ENCODE data around the gene FAM186B. TPM values are rescaled to one million over a fixed set of nuclear protein-coding genes. Genes with fewer than 3 reads are reported as not detected.

The FAM186B gene
- total and polyA plus RNA-seq, 9 donors = 0.11 to 1.5 (median 0.73) TPM

- no peaks in the 10 kb centered on the region for H3K36me3 ChIP-seq
- no peak for DNase-seq
- no peak overlapping the region for H3K4me3 ChIP-seq
- WGBS, 3 donors = 87 to 88% (median 88%) methylated on average over 13 of the region's 13 CpGs
- no peaks in the 10 kb centered on the region for H3K27me3 ChIP-seq
- intact Hi-C loops (cut with DNase I) = no loop called here
- H3K4me1 ChIP-seq (ENCODE audit: insufficient read depth) = peaks cover 8% of the 10 kb centered on the region
- H3K9me3 ChIP-seq = no peaks in the 10 kb centered on the region
- TF ChIP-seq POLR2A (IDR thresholded peaks at IDR 0.05) = no peak
- TF ChIP-seq EP300 (IDR thresholded peaks at IDR 0.05) = no peak
- TF ChIP-seq CTCF (IDR thresholded peaks at IDR 0.05) = no peak
- H3K27ac ChIP-seq = no peak overlapping the region
Observed at GRCh38 chr12:49578471-49579112, 26.8 kb downstream of the FAM186B start.

GRCh38 chr12:49577589-49578315 lies 27.7 kb downstream of the FAM186B start:
- H3K27me3 ChIP-seq = no peaks in the 10 kb centered on the region
- peaks cover 5% of the 10 kb centered on the region for H3K4me1 ChIP-seq (ENCODE audit: insufficient read depth)
- intact Hi-C loops (cut with DNase I) = no loop called here
- TF ChIP-seq CTCF (IDR thresholded peaks at IDR 0.05) (no peak), EP300 (IDR thresholded peaks at IDR 0.05) (no peak), POLR2A (IDR thresholded peaks at IDR 0.05) (no peak)
- no peaks in the 10 kb centered on the region for H3K9me3 ChIP-seq
- H3K36me3 ChIP-seq = no peaks in the 10 kb centered on the region
- no peak for DNase-seq
- 70 to 78% (median 73%) methylated on average over 9 of the region's 9 CpGs for WGBS, 3 donors
- no peak overlapping the region for H3K27ac ChIP-seq
- H3K4me3 ChIP-seq = no peak overlapping the region

GRCh38 chr12:49568442-49569162 lies 36.8 kb downstream of the FAM186B start:
- Histone ChIP-seq H3K27me3 (no peaks in the 10 kb centered on the region), H3K36me3 (no peaks in the 10 kb centered on the region), H3K4me1 (ENCODE audit: insufficient read depth) (peaks cover 8% of the 10 kb centered on the region), H3K27ac (peak overlapping the region in 1 of 2 donors; percentile 81), H3K9me3 (no peaks in the 10 kb centered on the region), H3K4me3 (peak overlapping the region; percentile 92)
- DNase-seq = no peak
- 0 to 1% (median 1%) methylated on average over 19 of the region's 19 CpGs for WGBS, 3 donors
- TF ChIP-seq EP300 (IDR thresholded peaks at IDR 0.05) (no peak), POLR2A (IDR thresholded peaks at IDR 0.05) (no peak), CTCF (IDR thresholded peaks at IDR 0.05) (no peak)
- intact Hi-C loops (cut with DNase I) = no loop called here

GRCh38 chr12:49567611-49568441 lies 37.6 kb downstream of the FAM186B start, which contains the start of gene MCRS1:
Gene MCRS1 (minus strand): TSS chr12:49568142. CDS start chr12:49566731, 1,411 bp downstream.
- WGBS, 3 donors = 0% methylated on average over 52 to 54 of the region's 54 CpGs
- intact Hi-C loops (cut with DNase I) = no loop called here
- peak; percentile 85 to 90 (median 89) for DNase-seq
- peaks cover 8% of the 10 kb centered on the region for H3K4me1 ChIP-seq (ENCODE audit: insufficient read depth)
- H3K9me3 ChIP-seq = no peaks in the 10 kb centered on the region
- peak within 1 kb of the TSS; percentile 92 for H3K4me3 ChIP-seq
- H3K36me3 ChIP-seq = no peaks in the 10 kb centered on the region
- H3K27ac ChIP-seq = peak within 1 kb of the TSS; percentile 81 to 88
- no peaks in the 10 kb centered on the region for H3K27me3 ChIP-seq
- TF ChIP-seq EP300 (IDR thresholded peaks at IDR 0.05) (no peak), CTCF (IDR thresholded peaks at IDR 0.05) (no peak), POLR2A (IDR thresholded peaks at IDR 0.05) (peak; percentile 65)
